Ovary (tissue), 3 donors: Measurements from ENCODE around the gene HDDC2.

Experiments
- EP300 ChIP-seq: sonication (generic); formaldehyde crosslinking; IDR thresholded peaks from one replicate; pipeline ENCODE4 v1.6.1; 2017; ENCODE audit warnings: antibody characterized with exemption
- POLR2A ChIP-seq: fragments of 450-650 bp; IDR thresholded peaks from one replicate; pipeline ENCODE4 v1.6.1; 2017; ENCODE audit warnings: antibody characterized with exemption, mild to moderate bottlenecking, moderate library complexity
- TF ChIP-seq, protein P1 (sequence below), 3 donors: fragments of 450-650 bp in 2 of 3; fragments of 200-600 bp in 1 of 3; IDR thresholded peaks; one replicate each; pipeline versions ENCODE4 v1.5.1 to v1.8.0; 2016 to 2022; ENCODE audit warnings: antibody characterized with exemption in 3 of 3, mild to moderate bottlenecking in 1 of 3
- donor health status: DM: no; HTN: no; CAD: no.

DNA sequence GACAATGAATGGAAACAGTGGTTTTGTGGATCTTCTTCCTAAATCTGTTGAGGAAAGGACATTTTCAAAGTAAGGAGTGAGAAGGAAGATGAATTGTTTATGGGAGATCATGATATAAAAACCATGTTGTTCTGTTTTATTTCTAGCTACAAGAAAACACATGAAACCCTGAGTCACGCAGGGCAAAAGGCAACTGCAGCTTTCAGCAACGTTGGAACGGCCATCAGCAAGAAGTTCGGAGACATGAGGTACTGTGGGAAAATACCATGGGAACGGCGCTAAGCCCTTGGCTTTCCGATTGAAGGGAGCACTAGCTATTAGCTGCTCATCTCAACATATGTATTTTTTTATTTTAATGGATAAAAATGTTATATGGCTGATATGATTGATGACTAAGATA is 53.6 kb downstream of the HDDC2 start:
- TF ChIP-seq, protein P1, sequence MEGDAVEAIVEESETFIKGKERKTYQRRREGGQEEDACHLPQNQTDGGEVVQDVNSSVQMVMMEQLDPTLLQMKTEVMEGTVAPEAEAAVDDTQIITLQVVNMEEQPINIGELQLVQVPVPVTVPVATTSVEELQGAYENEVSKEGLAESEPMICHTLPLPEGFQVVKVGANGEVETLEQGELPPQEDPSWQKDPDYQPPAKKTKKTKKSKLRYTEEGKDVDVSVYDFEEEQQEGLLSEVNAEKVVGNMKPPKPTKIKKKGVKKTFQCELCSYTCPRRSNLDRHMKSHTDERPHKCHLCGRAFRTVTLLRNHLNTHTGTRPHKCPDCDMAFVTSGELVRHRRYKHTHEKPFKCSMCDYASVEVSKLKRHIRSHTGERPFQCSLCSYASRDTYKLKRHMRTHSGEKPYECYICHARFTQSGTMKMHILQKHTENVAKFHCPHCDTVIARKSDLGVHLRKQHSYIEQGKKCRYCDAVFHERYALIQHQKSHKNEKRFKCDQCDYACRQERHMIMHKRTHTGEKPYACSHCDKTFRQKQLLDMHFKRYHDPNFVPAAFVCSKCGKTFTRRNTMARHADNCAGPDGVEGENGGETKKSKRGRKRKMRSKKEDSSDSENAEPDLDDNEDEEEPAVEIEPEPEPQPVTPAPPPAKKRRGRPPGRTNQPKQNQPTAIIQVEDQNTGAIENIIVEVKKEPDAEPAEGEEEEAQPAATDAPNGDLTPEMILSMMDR (IDR thresholded peaks at IDR 0.05) = no peak
- TF ChIP-seq POLR2A = no peak
- TF ChIP-seq EP300 = no peak
